ENCODE measurements around the gene KSR2. TPM values are rescaled to one million over a fixed set of nuclear protein-coding genes. Genes with fewer than 3 reads are reported as not detected.

Gene KSR2
- total RNA-seq, 1 experiment from 2014 or later: 2.0 TPM

- ChIA-PET POLR2A (ENCODE audit: unreplicated experiment) (no interaction called here), CTCF (no interaction called here)
- Histone ChIP-seq H3K36me3 (ENCODE audit: low read depth) (no peaks in the 10 kb centered on the region), H3K27ac (no peak overlapping the region), H3K4me3 (no peak overlapping the region), H3K9me2 (ENCODE audit: insufficient read depth) (no peaks in the 10 kb centered on the region), H4K20me1 (ENCODE audit: insufficient read depth) (no peaks in the 10 kb centered on the region), H3K4me1 (replicated peaks; ENCODE audit: insufficient read depth) (no peaks in the 10 kb centered on the region), H3K27me3 (ENCODE audit: insufficient read depth, low read depth) (peaks cover 32% of the 10 kb centered on the region), H3K9me3 (ENCODE audit: insufficient read depth, low read depth) (no peaks in the 10 kb centered on the region), H2AFZ (no peak overlapping the region), H3F3A (ENCODE audit: insufficient read depth, low read depth) (no peaks in the 10 kb centered on the region), H3K4me2 (no peak overlapping the region), H3K79me2 (ENCODE audit: low read depth) (no peaks in the 10 kb centered on the region)
- DNase-seq: no peak
- intact Hi-C loops (cut with micrococcal nuclease; ENCODE audit: unreplicated experiment): no loop called here
- BruUV-seq (replicated peaks): no TSS peak
- TF ChIP-seq CTCF (conservative IDR thresholded peaks at IDR 0.05) (no peak), EZH2 (IDR thresholded peaks at IDR 0.05; ENCODE audit: low read depth) (no peak)
Measured at GRCh38 chr12:117592588-117593305, 376.0 kb downstream of the KSR2 start.

DNA sequence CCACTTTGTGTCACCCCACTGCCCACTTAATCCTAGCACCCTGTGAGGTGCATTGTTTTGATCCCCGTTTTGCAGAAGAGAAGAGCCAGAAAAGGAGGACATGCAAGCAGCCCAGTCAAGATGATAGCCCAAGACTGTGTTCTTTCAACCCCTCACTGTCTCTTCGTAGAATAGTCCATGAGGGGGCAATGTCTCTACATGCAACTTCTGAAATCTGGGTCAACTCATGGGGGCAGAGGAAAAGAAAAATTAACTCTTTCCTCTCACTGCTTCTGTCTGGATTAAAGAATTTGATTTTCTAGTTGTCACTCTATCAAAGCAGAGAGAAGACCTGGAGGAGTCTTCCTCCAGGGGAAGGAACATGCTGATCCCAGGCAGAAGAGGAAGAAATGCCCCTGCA is 377.8 kb downstream of the KSR2 start:
- no peak overlapping the region for H3K27ac ChIP-seq
- peaks cover 33% of the 10 kb centered on the region for H3K27me3 ChIP-seq (ENCODE audit: insufficient read depth, low read depth)
- H3K4me2 ChIP-seq: no peak overlapping the region
- H4K20me1 ChIP-seq (ENCODE audit: insufficient read depth): no peaks in the 10 kb centered on the region; the same call in 1 of the 2 replicates
- no TSS peak for BruUV-seq (replicated peaks)
- intact Hi-C loops (cut with micrococcal nuclease; ENCODE audit: unreplicated experiment): loop anchor here (2.0 kb wide), 1 partner anchor 158 kb away; no protein-coding TSS in a partner anchor
- H3K79me2 ChIP-seq (ENCODE audit: low read depth): no peaks in the 10 kb centered on the region
- TF ChIP-seq EZH2 (IDR thresholded peaks at IDR 0.05; ENCODE audit: low read depth) (no peak), CTCF (conservative IDR thresholded peaks at IDR 0.05) (no peak)
- no peak for DNase-seq
- H3K36me3 ChIP-seq (ENCODE audit: low read depth): no peaks in the 10 kb centered on the region
- no peaks in the 10 kb centered on the region for H3F3A ChIP-seq (ENCODE audit: insufficient read depth, low read depth)
- no peak overlapping the region for H2AFZ ChIP-seq
- ChIA-PET POLR2A (ENCODE audit: unreplicated experiment) (no interaction called here), CTCF (no interaction called here)
- H3K4me1 ChIP-seq (replicated peaks; ENCODE audit: insufficient read depth): no peaks in the 10 kb centered on the region
- H3K9me2 ChIP-seq (ENCODE audit: insufficient read depth): no peaks in the 10 kb centered on the region
- H3K9me3 ChIP-seq (ENCODE audit: insufficient read depth, low read depth): no peaks in the 10 kb centered on the region
- H3K4me3 ChIP-seq: no peak overlapping the region

GRCh38 chr12:117590386-117590785 is 378.4 kb downstream of the KSR2 start:
- Histone ChIP-seq H3F3A (ENCODE audit: insufficient read depth, low read depth) (no peaks in the 10 kb centered on the region), H3K27ac (no peak overlapping the region), H3K4me1 (replicated peaks; ENCODE audit: insufficient read depth) (no peaks in the 10 kb centered on the region), H3K9me3 (ENCODE audit: insufficient read depth, low read depth) (no peaks in the 10 kb centered on the region), H3K9me2 (ENCODE audit: insufficient read depth) (no peaks in the 10 kb centered on the region), H3K79me2 (ENCODE audit: low read depth) (no peaks in the 10 kb centered on the region), H2AFZ (no peak overlapping the region), H3K27me3 (ENCODE audit: insufficient read depth, low read depth) (peaks cover 39% of the 10 kb centered on the region), H4K20me1 (ENCODE audit: insufficient read depth) (no peaks in the 10 kb centered on the region; the same call in 1 of the 2 replicates), H3K4me3 (no peak overlapping the region), H3K36me3 (ENCODE audit: low read depth) (no peaks in the 10 kb centered on the region), H3K4me2 (no peak overlapping the region)
- no peak for TF ChIP-seq EZH2 (IDR thresholded peaks at IDR 0.05; ENCODE audit: low read depth)
- no peak for TF ChIP-seq CTCF (conservative IDR thresholded peaks at IDR 0.05)
- ChIA-PET POLR2A (ENCODE audit: unreplicated experiment) (no interaction called here), CTCF (no interaction called here)
- no TSS peak for BruUV-seq (replicated peaks)
- no peak for DNase-seq
- intact Hi-C loops (cut with micrococcal nuclease; ENCODE audit: unreplicated experiment): loop anchor here (2.0 kb wide), 1 partner anchor 158 kb away; no protein-coding TSS in a partner anchor
